HEK293 (cell line): ENCODE measurements around the gene MSTO1.

Experiments used
- ZNF670 ChIP-seq: fragments of 450-650 bp; formaldehyde crosslinking; IDR thresholded peaks from 2 replicates; pipeline ENCODE4 v1.5.1; 2016; ENCODE audit warnings: missing biosample characterization, missing genetic modification characterization, low read depth
- ZNF830 ChIP-seq: fragments of 450-650 bp; IDR thresholded peaks from 2 replicates; pipeline ENCODE4 v1.5.0; 2018; ENCODE audit warnings: missing biosample characterization, missing genetic modification characterization, low read depth, mild to moderate bottlenecking, moderate library complexity
- ZNF837 ChIP-seq: fragments of 450-650 bp; formaldehyde crosslinking; IDR thresholded peaks from 2 replicates; pipeline ENCODE4 v1.5.1; 2016; ENCODE audit warnings: missing biosample characterization, missing genetic modification characterization
- TF ChIP-seq, protein P1 (sequence below): fragments of 450-650 bp; formaldehyde crosslinking; IDR thresholded peaks from 2 replicates; pipeline ENCODE4 v1.5.1; 2016; ENCODE audit warnings: missing biosample characterization, missing genetic modification characterization
- TF ChIP-seq, protein P2 (sequence below): fragments of 450-650 bp; formaldehyde crosslinking; IDR thresholded peaks from 2 replicates; pipeline ENCODE4 v1.5.1; 2016; ENCODE audit warnings: missing biosample characterization, missing genetic modification characterization, borderline replicate concordance
- TF ChIP-seq, protein P3 (sequence below): fragments of 450-650 bp; formaldehyde crosslinking; IDR thresholded peaks from 2 replicates; pipeline ENCODE4 v1.5.1; 2016; ENCODE audit warnings: missing biosample characterization, missing genetic modification characterization, low read depth

DNA sequence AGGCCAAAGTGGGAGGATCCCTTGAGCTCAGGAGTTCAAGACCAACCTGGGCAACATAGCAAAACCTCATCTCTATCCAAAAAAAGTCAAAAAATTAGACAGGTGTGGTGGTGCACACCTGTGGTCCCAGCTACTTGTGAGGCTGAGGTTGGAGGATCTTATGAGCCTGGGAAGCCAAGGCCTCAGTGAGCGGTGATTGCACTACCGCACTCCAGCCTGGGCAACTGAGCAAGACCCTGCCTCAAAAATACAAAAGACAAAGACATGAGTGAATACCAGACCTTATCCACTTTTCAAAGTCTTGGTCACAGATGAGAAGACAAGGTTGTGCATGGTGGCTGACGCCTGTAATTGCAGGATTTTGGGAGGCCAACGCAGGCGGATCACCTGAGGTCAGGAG is 13.2 kb upstream of the MSTO1 start:
- TF ChIP-seq ZNF830 (tag by site-specific recombination) (no peak), ZNF837 (tag by site-specific recombination) (no peak), ZNF670 (tag by site-specific recombination) (no peak)
- TF ChIP-seq, protein P1, sequence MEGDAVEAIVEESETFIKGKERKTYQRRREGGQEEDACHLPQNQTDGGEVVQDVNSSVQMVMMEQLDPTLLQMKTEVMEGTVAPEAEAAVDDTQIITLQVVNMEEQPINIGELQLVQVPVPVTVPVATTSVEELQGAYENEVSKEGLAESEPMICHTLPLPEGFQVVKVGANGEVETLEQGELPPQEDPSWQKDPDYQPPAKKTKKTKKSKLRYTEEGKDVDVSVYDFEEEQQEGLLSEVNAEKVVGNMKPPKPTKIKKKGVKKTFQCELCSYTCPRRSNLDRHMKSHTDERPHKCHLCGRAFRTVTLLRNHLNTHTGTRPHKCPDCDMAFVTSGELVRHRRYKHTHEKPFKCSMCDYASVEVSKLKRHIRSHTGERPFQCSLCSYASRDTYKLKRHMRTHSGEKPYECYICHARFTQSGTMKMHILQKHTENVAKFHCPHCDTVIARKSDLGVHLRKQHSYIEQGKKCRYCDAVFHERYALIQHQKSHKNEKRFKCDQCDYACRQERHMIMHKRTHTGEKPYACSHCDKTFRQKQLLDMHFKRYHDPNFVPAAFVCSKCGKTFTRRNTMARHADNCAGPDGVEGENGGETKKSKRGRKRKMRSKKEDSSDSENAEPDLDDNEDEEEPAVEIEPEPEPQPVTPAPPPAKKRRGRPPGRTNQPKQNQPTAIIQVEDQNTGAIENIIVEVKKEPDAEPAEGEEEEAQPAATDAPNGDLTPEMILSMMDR (tag by site-specific recombination): no peak
- TF ChIP-seq, protein P2, sequence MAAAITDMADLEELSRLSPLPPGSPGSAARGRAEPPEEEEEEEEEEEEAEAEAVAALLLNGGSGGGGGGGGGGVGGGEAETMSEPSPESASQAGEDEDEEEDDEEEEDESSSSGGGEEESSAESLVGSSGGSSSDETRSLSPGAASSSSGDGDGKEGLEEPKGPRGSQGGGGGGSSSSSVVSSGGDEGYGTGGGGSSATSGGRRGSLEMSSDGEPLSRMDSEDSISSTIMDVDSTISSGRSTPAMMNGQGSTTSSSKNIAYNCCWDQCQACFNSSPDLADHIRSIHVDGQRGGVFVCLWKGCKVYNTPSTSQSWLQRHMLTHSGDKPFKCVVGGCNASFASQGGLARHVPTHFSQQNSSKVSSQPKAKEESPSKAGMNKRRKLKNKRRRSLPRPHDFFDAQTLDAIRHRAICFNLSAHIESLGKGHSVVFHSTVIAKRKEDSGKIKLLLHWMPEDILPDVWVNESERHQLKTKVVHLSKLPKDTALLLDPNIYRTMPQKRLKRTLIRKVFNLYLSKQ: no peak
- TF ChIP-seq, protein P3, sequence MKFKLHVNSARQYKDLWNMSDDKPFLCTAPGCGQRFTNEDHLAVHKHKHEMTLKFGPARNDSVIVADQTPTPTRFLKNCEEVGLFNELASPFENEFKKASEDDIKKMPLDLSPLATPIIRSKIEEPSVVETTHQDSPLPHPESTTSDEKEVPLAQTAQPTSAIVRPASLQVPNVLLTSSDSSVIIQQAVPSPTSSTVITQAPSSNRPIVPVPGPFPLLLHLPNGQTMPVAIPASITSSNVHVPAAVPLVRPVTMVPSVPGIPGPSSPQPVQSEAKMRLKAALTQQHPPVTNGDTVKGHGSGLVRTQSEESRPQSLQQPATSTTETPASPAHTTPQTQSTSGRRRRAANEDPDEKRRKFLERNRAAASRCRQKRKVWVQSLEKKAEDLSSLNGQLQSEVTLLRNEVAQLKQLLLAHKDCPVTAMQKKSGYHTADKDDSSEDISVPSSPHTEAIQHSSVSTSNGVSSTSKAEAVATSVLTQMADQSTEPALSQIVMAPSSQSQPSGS (tag by site-specific recombination): no peak
